NCI-H526 treated with DMSO at 0.1 percent for 48 hours (cell line): ENCODE measurements around the gene LRATD1.
"Not testable (repeated sequence)": the region's sequence is repeated elsewhere in the genome, so short reads cannot be mapped to it uniquely, and the experiment has no call there.

Source experiments
- DNase-seq: peaks from one replicate; lab custom pipeline; 2025; lab: John Stamatoyannopoulos, UW

Gene LRATD1

DNA sequence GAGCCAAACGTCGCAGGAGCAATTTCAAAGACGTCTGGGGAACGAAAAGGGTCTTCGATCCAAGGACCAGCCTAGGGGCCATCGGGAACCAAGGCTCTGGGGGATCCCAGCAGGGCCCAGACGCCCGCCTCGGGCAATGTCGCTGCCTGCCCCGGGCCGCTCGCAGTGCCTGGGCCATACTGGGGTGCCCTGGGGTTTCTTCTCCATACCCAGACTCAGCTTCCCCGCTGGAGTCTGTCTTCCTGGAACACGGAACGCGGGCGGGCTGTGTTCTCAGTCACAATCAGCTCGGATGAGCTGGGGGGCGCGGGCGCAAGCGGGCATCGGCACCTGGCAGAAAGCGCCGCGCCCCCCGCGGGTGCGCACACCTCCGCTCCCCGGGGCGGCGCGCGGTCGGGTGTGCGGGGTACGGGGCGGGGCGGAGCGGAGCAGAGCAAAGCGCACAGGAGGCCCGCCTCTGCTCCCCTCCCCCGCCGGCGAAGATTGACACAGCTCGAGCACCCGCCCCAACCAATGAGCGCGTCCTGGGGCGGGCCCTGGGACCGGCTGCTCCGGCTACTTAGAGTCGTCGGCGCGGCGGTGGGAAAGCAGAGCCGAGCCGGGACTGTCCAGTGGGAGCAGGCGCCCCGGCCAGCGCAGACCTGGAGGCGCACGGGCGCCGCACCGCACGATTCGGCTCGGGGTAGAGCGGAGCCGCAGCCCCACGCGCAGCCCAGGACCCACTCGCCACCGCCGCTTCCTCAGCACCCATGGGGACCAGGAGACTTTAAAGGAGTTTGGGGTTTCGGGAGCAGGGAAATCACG is at the start of gene LRATD1:
LRATD1 (plus strand) TSS at position 585 of the 804 bp plus-strand sequence. CDS start 1,263 bp downstream, outside the sequence.
- peak; percentile 34 for DNase-seq

DNA sequence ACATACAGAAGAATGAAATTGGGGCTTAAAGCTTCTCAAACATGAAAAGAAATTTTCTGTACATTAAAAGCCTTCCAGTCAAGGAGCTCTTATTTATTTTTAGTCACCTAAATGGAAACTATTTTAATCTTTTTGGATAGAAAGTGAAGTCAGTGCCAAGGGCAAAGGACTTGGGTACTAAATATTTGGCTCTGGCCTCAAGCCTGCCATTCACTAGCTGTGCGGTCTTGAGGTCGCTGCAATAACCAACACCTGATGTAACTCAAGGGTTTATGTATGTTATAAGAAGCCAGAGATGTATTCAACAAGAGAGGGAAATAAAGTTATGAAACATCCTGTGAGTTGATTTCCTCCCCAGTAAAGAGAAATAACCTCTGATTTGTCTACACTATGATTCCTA is 49.5 kb upstream of the LRATD1 start:
- DNase-seq: no peak

- DNase-seq: no peak
Observed at GRCh38 chr2:14583802-14584201, 48.7 kb upstream of the LRATD1 start.

GRCh38 chr2:14587119-14587518 is 45.4 kb upstream of the LRATD1 start:
- DNase-seq: no peak

- DNase-seq: no peak
Observed at GRCh38 chr2:14601156-14601770, 31.3 kb upstream of the LRATD1 start.

GRCh38 chr2:14602309-14602708 is 30.2 kb upstream of the LRATD1 start:
- DNase-seq: no peak

GRCh38 chr2:14603676-14604075 is 28.8 kb upstream of the LRATD1 start:
- no peak for DNase-seq

GRCh38 chr2:14608245-14608644 is 24.3 kb upstream of the LRATD1 start:
- no peak for DNase-seq

GRCh38 chr2:14614017-14614416 is 18.5 kb upstream of the LRATD1 start:
- DNase-seq: no peak

DNA sequence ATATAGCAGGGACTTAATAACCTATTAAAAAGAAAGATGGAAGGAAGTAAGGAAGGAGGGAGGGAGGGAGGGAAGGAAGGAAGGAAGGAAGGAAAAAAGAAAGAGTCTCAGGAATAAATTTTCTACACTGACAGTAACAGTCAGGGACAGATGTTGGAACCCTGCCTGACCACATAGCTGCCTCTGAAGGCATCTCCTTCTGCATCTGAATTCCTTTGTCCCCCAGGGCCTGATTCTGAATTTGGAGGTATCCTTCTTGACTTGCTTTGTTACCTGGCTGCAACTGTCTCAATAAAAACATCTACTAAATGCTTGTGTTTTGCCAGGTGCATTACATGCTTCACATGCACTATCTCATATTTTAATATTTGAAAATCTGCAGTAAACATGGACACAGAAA is 17.4 kb upstream of the LRATD1 start:
- DNase-seq: no peak

DNA sequence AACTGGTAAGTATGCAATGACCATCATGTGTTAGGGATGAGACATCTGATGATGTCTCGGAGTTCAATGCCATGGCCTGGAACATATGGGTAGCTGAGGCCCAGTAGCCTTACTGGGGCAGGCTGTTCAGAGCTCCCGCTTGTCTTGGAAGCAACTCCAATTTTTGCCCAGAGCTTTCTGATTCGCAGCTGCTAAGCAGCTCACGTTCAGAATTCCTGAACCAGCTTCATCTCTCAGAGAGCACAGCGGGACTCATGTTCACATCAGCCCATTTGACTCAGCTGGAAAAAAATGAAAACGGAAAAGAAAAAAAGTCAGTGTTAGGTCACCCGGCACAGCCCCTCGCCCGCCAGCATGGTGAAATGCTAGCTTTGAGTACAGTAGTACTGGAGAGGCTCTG is 16.8 kb upstream of the LRATD1 start:
- DNase-seq: no peak

GRCh38 chr2:14616342-14616741 is 16.2 kb upstream of the LRATD1 start:
- no peak for DNase-seq

- no peak for DNase-seq
Observed at GRCh38 chr2:14616950-14617349, 15.6 kb upstream of the LRATD1 start.

- DNase-seq: no peak
Observed at GRCh38 chr2:14619441-14619840, 13.1 kb upstream of the LRATD1 start.

DNA sequence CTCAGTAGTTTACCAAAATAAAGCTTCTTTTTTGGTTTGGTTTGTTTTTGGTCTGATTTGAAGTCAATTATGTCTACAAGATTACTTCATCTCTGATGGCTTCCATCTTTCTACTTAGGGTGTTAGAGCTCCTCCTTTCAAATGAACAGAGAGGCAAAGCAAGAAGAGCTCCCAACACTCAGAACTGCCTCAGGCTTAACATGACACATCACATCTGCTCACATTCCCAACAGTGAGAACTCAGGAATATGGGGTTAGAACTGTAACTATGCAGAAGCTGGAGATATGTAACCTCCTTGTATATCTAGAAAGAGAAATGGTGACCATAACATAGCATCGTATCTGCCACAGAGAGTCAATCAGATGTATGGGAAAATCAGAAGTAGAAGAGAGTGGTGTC is 11.4 kb upstream of the LRATD1 start:
- DNase-seq: no peak

DNA sequence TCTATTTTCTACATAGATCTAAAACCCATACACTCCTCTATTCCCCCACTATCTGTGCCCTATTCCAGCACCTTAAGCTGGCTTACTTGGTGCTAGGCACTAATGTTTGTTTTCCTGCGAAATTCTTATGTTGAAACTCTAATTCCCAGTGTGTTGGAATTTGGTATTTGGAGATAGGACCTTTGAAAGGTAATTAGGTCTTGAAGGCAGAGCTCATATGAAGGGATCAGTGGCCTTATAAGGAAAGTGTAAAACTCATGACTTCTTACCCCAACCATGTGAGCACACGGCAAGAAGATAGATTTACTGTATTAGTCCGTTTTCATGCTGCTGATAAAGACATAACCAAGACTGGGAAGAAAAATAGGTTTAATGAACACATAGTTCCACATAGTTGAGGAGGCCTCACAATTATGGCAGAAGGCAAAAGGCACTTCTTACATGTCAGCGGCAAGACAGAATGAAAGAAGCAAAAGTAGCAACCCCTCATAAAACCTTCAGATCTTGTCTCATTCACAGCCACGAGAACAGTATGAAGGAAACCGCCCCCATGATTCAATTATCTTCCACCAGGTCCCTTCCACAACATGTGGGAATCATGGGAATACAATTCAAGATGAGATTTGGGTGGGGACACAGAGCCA is 10.5 kb upstream of the LRATD1 start:
- DNase-seq: no peak

GRCh38 chr2:14622550-14622939 is 10.0 kb upstream of the LRATD1 start:
- not testable (repeated sequence) for DNase-seq

- DNase-seq: no peak
Observed at GRCh38 chr2:14623237-14623636, 9.3 kb upstream of the LRATD1 start.

- peak; percentile 27 for DNase-seq
Observed at GRCh38 chr2:14626873-14627272, 5.6 kb upstream of the LRATD1 start.

GRCh38 chr2:14628901-14629300 is 3.6 kb upstream of the LRATD1 start:
- DNase-seq: no peak

DNA sequence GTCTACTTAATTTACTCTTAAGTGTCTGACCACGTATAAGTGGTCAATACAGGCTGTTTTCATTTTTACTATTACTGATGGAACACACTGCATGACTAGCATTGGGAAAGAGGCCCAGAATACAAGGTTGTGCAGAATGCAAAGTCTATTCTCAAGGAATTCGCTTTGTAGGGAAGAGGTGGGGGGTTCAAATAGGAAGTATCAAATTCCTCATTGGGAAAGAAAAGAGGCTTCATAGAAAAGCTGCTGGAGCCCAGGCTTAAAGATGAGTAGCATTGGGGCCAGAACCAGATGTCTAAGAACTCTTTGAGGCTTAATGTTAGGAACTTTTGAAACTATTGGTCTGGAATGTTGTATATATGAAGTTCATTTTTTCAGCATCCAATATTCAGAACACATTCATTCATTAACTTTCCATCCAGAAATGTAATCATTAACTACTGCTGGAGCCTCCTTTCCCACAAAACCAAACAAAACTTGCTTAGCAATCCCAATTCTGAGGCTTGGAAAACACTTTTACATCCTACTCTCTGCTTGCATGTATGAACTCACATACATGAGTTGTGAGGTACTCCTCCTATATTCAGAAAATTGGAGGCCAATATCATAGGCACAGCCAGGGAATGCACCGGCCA is 994 bp upstream of the LRATD1 start:
- DNase-seq: no peak

GRCh38 chr2:14633061-14633460 is 544 bp downstream of the LRATD1 start:
- DNase-seq: no peak
